ENCODE measurements around the gene NPB. TPM values are rescaled to one million over a fixed set of nuclear protein-coding genes. Genes with fewer than 3 reads are reported as not detected.

NPB gene
- total RNA-seq, 2 donors from 2014 or later, result 0.66 to 1.8 TPM

DNA sequence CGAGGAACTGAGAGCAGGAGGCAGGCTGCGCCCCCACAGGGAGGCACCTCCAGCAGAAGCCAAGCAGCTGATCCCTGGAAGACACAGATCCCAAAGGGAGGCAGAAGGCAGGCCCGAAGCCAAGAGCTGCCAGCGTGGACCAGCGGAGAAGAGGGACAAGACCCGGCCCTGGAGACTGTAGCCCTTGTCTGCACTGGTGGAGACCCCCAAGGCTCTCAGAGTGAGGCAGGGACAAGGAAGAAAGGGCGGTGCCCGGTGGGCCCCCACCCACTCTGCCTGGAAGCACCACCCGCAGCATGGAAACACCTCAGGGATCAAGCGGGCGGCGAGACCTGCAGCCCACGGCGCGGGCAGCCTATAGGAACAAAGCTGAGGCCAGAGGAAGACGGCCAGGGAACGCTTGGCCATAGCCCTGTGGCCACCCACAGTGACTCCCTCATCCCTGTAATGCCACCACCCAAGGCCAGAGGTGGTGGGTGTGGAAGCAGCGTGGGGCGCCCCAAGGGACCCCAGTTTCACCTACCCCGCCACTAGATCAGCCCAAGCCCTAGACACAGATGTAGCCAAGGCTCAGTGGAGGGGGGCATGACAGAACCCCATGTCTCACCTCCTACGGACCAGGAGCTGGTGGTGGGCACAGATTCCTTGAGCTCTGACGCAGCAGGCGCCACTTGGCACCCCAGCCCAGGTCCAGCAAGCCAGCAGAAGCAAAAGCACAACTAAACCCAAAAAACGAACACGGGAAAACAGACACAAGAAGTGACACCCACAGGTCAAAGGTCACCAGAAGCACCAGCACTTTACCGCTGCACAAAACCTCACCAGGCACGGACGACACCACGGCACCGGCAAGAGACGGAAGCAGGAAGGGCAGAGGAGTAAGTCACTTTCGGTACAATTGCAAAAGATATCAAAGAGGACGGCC lies 18.8 kb downstream of the NPB start:
- TF ChIP-seq POLR2A (IDR thresholded peaks at IDR 0.05), result no peak
- TF ChIP-seq, protein P1, sequence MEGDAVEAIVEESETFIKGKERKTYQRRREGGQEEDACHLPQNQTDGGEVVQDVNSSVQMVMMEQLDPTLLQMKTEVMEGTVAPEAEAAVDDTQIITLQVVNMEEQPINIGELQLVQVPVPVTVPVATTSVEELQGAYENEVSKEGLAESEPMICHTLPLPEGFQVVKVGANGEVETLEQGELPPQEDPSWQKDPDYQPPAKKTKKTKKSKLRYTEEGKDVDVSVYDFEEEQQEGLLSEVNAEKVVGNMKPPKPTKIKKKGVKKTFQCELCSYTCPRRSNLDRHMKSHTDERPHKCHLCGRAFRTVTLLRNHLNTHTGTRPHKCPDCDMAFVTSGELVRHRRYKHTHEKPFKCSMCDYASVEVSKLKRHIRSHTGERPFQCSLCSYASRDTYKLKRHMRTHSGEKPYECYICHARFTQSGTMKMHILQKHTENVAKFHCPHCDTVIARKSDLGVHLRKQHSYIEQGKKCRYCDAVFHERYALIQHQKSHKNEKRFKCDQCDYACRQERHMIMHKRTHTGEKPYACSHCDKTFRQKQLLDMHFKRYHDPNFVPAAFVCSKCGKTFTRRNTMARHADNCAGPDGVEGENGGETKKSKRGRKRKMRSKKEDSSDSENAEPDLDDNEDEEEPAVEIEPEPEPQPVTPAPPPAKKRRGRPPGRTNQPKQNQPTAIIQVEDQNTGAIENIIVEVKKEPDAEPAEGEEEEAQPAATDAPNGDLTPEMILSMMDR (IDR thresholded peaks at IDR 0.05), result no peak
- no peak overlapping the region for H3K4me3 ChIP-seq
- H3K27ac ChIP-seq, result peak overlapping the region in 1 of 4 donors; percentile 13
- no peak for DNase-seq
- WGBS, 2 donors, result 82 to 86% methylated on average over 28 to 33 of the region's 33 CpGs
- intact Hi-C loops (cut with DNase I), result no loop called here
- peaks cover 52% of the 10 kb centered on the region for H3K4me1 ChIP-seq
- H3K27me3 ChIP-seq, result no peaks in the 10 kb centered on the region
- H3K9me3 ChIP-seq, result no peaks in the 10 kb centered on the region
- ATAC-seq, result no peak
- no peaks in the 10 kb centered on the region for H3K36me3 ChIP-seq (replicated peaks in 1 of 2; ENCODE audit: insufficient read depth in 1 of 2, low read depth in 2 of 2)

DNA sequence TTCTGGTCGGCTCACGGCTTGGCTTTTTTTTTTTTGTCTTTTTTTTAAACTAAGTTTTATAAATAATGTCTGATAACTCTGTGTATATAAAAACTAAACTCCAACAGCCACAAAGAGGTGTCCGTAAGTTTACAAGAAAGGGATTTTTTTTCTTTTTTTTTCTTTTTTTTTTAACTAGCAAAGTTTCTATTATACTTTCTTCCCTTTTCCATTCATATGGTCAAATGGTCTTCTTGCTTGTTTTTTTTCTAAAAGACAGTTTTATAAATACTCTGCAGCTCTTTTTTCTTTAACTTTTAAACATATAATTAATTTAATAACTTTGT lies 19.5 kb downstream of the NPB start:
- TF ChIP-seq, protein P1 (IDR thresholded peaks at IDR 0.05), result no peak
- TF ChIP-seq POLR2A (IDR thresholded peaks at IDR 0.05), result no peak
- Histone ChIP-seq H3K27ac (no peak overlapping the region), H3K27me3 (no peaks in the 10 kb centered on the region), H3K9me3 (no peaks in the 10 kb centered on the region), H3K4me3 (no peak overlapping the region), H3K36me3 (replicated peaks in 1 of 2; ENCODE audit: insufficient read depth in 1 of 2, low read depth in 2 of 2) (no peaks in the 10 kb centered on the region), H3K4me1 (peaks cover 51% of the 10 kb centered on the region)
- ATAC-seq (no peak), DNase-seq (no peak)
- intact Hi-C loops (cut with DNase I), result no loop called here
- WGBS, 2 donors, result 73 to 85% methylated on average over 3 of the region's 3 CpGs

DNA sequence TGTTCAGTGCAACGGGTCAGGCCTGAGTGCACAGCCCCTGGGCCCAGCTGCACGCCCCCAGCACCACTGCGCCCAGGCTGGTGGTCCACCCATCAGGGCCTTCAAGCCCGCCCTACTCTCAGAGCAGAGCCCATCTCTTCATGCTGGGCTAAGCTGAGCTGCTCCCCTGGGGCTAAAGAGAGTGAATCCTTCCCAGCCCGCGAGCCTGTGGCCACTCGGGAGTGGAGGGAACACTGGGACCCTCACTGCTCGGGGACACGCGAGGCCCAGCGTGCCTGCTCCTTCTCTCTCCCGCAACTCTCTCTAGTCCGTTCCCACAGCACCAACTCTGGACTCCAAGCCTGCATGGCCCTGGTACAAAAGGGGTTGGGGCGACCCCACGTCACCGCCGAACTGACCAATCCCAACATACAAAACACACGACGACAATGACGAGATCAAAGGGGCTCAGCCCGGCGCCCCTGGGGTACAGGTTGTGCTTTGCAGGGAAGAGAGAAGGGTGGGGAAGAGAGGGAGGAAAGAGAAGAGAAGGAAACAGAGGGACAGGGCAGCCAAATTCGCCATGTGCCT lies 20.0 kb downstream of the NPB start:
- intact Hi-C loops (cut with DNase I), result no loop called here
- WGBS, 2 donors, result 88 to 89% methylated on average over 14 to 22 of the region's 23 CpGs
- Histone ChIP-seq H3K9me3 (no peaks in the 10 kb centered on the region), H3K4me3 (no peak overlapping the region), H3K27ac (no peak overlapping the region), H3K27me3 (no peaks in the 10 kb centered on the region), H3K4me1 (peaks cover 45% of the 10 kb centered on the region), H3K36me3 (replicated peaks in 1 of 2; ENCODE audit: insufficient read depth in 1 of 2, low read depth in 2 of 2) (no peaks in the 10 kb centered on the region)
- DNase-seq (no peak), ATAC-seq (no peak)
- TF ChIP-seq POLR2A (IDR thresholded peaks at IDR 0.05), result no peak
- TF ChIP-seq, protein P1 (IDR thresholded peaks at IDR 0.05), result no peak

DNA sequence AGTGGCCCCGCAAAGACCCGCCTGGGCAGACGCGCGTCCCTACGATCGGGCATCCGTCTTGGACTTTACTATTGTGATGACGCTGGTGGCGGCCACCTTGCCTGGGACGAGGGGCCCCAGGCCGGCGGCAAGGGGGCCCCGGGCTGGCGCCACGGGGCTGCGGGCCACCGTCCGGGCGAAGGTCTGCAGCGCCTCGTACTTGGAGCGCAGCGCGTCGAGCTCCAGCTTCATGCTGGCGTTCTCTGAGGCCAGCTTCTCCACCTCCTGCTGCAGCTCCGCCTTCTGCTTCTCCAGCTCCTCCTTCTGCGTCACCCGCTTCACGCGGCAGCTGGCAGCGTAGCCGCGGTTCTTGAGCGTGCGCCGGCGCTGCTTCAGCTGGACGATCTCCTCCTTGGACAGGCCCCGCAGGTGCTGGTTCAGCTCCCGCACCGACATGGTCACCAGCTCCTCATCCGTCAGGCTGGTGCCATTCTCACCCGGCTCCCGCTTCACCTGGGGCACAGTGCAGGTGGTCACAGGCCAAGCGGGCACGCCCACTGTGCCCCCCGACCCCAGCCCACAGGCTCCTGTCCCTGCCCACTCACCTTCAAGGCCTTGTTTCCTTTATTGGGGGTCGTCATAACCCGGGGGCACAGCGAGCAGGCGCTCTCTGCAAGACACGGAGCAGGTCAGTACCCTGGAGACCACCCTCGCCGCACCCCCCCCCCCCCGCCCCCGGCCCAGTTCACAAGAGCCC lies 20.7 kb downstream of the NPB start:
- H3K27me3 ChIP-seq, result no peaks in the 10 kb centered on the region
- H3K4me1 ChIP-seq, result peaks cover 43% of the 10 kb centered on the region
- DNase-seq (no peak), ATAC-seq (no peak)
- WGBS, 2 donors, result 84 to 91% methylated on average over 45 to 51 of the region's 58 CpGs
- H3K4me3 ChIP-seq, result no peak overlapping the region
- peak overlapping the region in 1 of 4 donors; percentile 63 for H3K27ac ChIP-seq
- intact Hi-C loops (cut with DNase I), result no loop called here
- no peaks in the 10 kb centered on the region for H3K9me3 ChIP-seq
- TF ChIP-seq, protein P1 (IDR thresholded peaks at IDR 0.05), result no peak
- TF ChIP-seq POLR2A (IDR thresholded peaks at IDR 0.05), result no peak
- H3K36me3 ChIP-seq (replicated peaks in 1 of 2; ENCODE audit: insufficient read depth in 1 of 2, low read depth in 2 of 2), result no peaks in the 10 kb centered on the region
